ENCODE data around the gene SDCCAG8. TPM values are rescaled to one million over a fixed set of nuclear protein-coding genes. Genes with fewer than 3 reads are reported as not detected.

SDCCAG8 gene
- total RNA-seq, 2 donors from 2014 or later, result 23.2 to 91.0 TPM

- no peak for ATAC-seq (ENCODE audit: insufficient number of reproducible peaks, low FRiP score, low read depth)
- no peaks in the 10 kb centered on the region for H3K4me1 ChIP-seq (ENCODE audit: control insufficient read depth in 1 of 2, low read depth in 2 of 2)
- no peak for DNase-seq (ENCODE audit: low spot score)
- no peak overlapping the region for H3K27ac ChIP-seq
- TF ChIP-seq, protein P1, sequence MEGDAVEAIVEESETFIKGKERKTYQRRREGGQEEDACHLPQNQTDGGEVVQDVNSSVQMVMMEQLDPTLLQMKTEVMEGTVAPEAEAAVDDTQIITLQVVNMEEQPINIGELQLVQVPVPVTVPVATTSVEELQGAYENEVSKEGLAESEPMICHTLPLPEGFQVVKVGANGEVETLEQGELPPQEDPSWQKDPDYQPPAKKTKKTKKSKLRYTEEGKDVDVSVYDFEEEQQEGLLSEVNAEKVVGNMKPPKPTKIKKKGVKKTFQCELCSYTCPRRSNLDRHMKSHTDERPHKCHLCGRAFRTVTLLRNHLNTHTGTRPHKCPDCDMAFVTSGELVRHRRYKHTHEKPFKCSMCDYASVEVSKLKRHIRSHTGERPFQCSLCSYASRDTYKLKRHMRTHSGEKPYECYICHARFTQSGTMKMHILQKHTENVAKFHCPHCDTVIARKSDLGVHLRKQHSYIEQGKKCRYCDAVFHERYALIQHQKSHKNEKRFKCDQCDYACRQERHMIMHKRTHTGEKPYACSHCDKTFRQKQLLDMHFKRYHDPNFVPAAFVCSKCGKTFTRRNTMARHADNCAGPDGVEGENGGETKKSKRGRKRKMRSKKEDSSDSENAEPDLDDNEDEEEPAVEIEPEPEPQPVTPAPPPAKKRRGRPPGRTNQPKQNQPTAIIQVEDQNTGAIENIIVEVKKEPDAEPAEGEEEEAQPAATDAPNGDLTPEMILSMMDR (IDR thresholded peaks at IDR 0.05), result no peak
- peaks cover 7% of the 10 kb centered on the region for H3K36me3 ChIP-seq
- no peak overlapping the region for H3K4me3 ChIP-seq
- peaks cover 4% of the 10 kb centered on the region for H3K9me3 ChIP-seq
- H3K27me3 ChIP-seq (replicated peaks; ENCODE audit: insufficient read depth), result no peaks in the 10 kb centered on the region
These were observed 123.4 kb downstream of the SDCCAG8 start for GRCh38 chr1:243379208-243379607.

DNA sequence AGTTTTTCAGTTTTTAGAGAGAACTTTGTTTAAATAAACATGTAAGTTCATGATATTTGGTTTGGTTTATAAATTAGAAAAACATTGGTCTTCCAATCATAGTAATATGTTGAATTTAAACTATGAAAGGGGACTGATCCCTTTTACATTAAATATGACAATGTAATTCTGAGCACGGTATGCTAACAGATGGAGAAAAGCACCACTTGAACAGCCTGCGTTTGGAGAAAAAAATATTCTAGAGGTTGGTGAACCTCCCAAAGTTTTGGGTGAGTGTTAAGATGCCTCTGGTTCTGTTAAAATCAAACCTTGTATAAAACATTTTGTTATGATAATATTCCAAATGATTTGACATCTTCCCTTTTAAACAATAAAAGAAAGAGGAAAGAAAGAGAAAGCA lies 123.9 kb downstream of the SDCCAG8 start:
- Histone ChIP-seq H3K9me3 (no peaks in the 10 kb centered on the region), H3K4me1 (ENCODE audit: control insufficient read depth in 1 of 2, low read depth in 2 of 2) (no peaks in the 10 kb centered on the region), H3K27ac (no peak overlapping the region), H3K36me3 (peaks cover 7% of the 10 kb centered on the region), H3K27me3 (replicated peaks; ENCODE audit: insufficient read depth) (no peaks in the 10 kb centered on the region), H3K4me3 (no peak overlapping the region)
- no peak for ATAC-seq (ENCODE audit: insufficient number of reproducible peaks, low FRiP score, low read depth)
- no peak for DNase-seq (ENCODE audit: low spot score)
- TF ChIP-seq, protein P1 (IDR thresholded peaks at IDR 0.05), result no peak

DNA sequence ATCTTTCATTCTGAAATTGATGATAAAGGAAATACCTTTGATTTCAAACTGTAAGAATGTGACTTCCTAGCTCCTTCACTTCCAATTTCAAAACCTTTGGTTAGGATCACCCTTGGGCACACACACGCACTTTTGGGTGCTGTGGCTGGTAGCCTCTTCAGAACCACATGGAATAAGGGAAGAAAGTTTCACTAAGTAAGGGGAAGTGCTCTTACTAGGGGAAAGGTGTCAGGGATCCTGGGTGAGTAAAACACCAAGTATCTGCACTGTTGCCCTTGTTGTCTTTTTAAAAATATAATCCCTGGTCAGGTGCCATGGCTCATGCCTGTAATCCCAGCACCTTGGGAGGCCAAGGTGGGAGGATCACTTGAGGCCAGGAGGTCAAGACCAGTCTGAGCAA lies 132.4 kb downstream of the SDCCAG8 start:
- ATAC-seq (ENCODE audit: insufficient number of reproducible peaks, low FRiP score, low read depth), result no peak
- no peaks in the 10 kb centered on the region for H3K36me3 ChIP-seq
- no peak for DNase-seq (ENCODE audit: low spot score)
- TF ChIP-seq, protein P1 (IDR thresholded peaks at IDR 0.05), result no peak
- no peaks in the 10 kb centered on the region for H3K9me3 ChIP-seq
- no peak overlapping the region for H3K4me3 ChIP-seq
- H3K4me1 ChIP-seq (ENCODE audit: control insufficient read depth in 1 of 2, low read depth in 2 of 2), result no peaks in the 10 kb centered on the region
- H3K27me3 ChIP-seq (replicated peaks; ENCODE audit: insufficient read depth), result no peaks in the 10 kb centered on the region
- no peak overlapping the region for H3K27ac ChIP-seq

DNA sequence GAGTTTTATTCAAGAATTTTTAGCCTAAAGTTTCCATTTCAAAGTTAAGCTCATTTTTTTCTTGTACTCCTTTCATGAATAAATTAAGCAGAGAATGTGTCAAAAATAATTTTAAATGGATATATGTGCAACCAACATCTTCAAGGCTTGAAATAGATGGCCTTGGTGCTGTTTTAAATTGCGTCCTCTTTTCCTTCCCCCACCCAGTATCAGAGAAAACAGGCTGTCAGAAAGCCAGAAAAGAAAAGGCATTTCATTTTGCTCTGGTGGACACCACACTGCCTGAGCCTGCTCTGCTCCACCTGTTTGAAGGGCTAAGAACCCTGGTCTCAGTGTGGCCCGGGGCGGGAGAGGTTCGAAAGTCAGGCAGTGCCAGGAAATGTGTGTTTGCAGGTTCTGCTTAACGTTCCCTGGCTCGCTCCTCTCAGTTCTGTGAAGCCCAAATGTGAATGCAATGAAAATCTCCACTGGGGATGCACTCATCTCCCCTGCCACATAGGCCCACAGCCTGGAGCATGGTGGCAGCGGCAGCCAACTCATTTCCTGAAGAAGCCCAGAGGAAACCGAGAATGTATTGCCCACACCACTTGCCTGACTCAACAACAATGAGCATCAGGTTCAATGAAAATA lies 134.4 kb downstream of the SDCCAG8 start:
- Histone ChIP-seq H3K4me3 (no peak overlapping the region), H3K27ac (no peak overlapping the region), H3K4me1 (ENCODE audit: control insufficient read depth in 1 of 2, low read depth in 2 of 2) (no peaks in the 10 kb centered on the region), H3K9me3 (no peaks in the 10 kb centered on the region), H3K27me3 (replicated peaks; ENCODE audit: insufficient read depth) (no peaks in the 10 kb centered on the region), H3K36me3 (no peaks in the 10 kb centered on the region)
- TF ChIP-seq, protein P1 (IDR thresholded peaks at IDR 0.05), result no peak
- ATAC-seq (ENCODE audit: insufficient number of reproducible peaks, low FRiP score, low read depth) (no peak), DNase-seq (ENCODE audit: low spot score) (no peak)

GRCh38 chr1:243391355-243391754 lies 135.5 kb downstream of the SDCCAG8 start:
- no peak overlapping the region for H3K4me3 ChIP-seq
- no peaks in the 10 kb centered on the region for H3K9me3 ChIP-seq
- TF ChIP-seq, protein P1 (IDR thresholded peaks at IDR 0.05), result no peak
- no peak for ATAC-seq (ENCODE audit: insufficient number of reproducible peaks, low FRiP score, low read depth)
- H3K27me3 ChIP-seq (replicated peaks; ENCODE audit: insufficient read depth), result no peaks in the 10 kb centered on the region
- no peaks in the 10 kb centered on the region for H3K4me1 ChIP-seq (ENCODE audit: control insufficient read depth in 1 of 2, low read depth in 2 of 2)
- H3K36me3 ChIP-seq, result no peaks in the 10 kb centered on the region
- no peak for DNase-seq (ENCODE audit: low spot score)
- no peak overlapping the region for H3K27ac ChIP-seq

Data from thoracic aorta (tissue), 2 donors.